NCI-H446 (cell line): ENCODE measurements around the gene ZNF689.
"Not testable (repeated sequence)": the region's sequence is repeated elsewhere in the genome, so short reads cannot be mapped to it uniquely, and the experiment has no call there.

Experiments used
- DNase-seq, 2 experiments: peaks; one replicate each; lab custom pipeline; 2025; lab: John Stamatoyannopoulos, UW

The ZNF689 gene

GRCh38 chr16:30600215-30600614 lies 10.0 kb downstream of the ZNF689 start:
- no peak for DNase-seq

DNA sequence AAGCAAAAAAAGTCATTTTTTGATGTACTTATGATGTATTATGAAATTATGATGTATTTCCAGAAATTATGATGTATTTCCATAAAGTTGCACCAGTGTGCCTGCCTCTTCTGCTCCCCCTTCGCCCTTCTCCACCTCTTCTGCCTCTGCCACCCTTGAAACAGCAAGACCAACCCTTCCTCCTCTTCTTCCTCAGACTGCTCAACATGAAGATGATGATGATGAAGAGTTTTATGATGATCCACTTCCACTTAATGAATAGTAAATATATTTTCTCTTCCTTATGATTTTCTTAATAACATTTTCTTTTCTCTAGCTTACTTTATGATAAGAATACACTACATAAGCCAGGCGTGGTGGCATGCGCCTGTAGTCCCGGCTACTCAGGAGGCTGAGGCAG lies 17.3 kb downstream of the ZNF689 start:
- no peak for DNase-seq

GRCh38 chr16:30590869-30591268 lies 19.3 kb downstream of the ZNF689 start:
- DNase-seq = not testable (repeated sequence)

DNA sequence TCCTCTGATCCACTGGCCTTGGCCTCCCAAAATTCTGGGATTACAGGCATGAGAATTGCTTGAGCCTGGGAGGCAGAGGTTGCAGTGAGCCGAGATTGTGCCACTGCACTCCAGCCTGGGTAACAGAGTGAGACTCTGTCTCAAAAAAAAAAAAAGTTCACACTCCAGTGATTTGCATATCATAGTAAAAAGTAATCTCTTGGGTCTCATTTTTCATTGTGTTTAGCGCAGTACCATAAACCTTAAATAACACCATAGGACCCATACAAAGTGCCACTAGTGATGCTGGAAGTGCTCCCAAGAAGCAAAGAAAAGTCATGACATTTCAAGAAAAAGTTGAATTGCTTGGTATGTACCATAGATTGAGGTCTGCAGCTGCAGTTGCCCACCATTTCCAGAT lies 20.6 kb downstream of the ZNF689 start:
- not testable (repeated sequence) for DNase-seq

- no peak for DNase-seq
Measured at GRCh38 chr16:30588651-30589050, 21.5 kb downstream of the ZNF689 start.

- DNase-seq = peak; percentile 98 to 99
Measured at GRCh38 chr16:30585400-30586191, 24.6 kb downstream of the ZNF689 start, which contains the start of gene ZNF785. Gene ZNF785, minus strand, starts transcription at chr16:30585697. Its CDS starts 86 bp downstream, at chr16:30585611.

DNA sequence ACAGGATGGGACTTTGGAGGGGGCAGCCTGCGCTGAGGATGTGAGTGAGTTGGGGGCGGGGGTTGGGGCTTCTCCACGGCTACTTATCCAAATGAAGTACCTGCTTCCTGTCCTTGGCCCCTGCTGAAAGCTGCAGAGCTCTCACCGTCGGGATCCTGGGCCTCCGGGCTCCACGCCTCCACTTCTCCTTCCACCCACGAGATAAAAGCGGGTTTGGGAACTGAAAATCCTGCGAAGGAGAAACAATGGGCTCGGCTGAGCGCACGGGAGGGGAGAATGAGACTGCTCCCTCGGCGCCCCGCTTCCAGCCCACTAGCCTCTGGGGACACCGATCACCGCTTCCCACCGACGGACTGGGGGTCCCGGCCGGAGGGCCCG lies 25.2 kb downstream of the ZNF689 start:
- no peak for DNase-seq

DNA sequence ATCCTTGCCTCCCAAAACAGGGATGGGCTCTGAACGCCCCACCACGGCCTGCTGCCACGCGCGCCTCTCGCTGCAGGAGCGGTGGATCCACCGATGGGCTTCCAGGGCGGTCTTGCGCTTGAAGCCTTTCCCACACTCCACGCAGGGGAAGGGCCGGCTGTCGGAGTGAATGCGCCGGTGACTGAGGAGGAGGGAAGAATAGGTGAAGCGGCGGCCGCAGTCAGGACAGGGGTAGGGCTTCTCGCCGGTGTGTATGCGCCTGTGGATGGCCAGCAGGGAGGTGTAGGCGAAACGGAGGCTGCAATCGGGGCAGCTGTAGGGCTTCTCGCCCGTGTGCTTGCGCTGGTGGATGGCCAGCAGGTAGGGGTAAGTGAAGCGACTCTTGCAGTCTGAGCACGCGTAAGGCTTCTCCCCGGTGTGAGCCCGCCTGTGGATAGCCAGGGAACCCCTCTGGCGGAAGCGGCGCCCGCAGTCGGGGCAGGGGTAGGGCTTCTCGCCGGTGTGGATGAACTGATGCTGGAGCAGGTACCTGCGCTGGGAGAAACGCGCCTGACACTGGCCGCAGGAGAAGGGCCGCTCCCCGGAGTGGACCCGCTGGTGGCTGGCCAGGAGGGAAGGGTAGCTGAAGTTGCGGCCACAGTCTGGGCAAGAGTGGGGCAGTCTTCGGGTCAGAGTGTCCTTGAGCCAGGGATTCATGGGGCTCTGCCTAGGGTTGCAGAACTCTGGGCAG lies 27.4 kb downstream of the ZNF689 start:
- DNase-seq = no peak

DNA sequence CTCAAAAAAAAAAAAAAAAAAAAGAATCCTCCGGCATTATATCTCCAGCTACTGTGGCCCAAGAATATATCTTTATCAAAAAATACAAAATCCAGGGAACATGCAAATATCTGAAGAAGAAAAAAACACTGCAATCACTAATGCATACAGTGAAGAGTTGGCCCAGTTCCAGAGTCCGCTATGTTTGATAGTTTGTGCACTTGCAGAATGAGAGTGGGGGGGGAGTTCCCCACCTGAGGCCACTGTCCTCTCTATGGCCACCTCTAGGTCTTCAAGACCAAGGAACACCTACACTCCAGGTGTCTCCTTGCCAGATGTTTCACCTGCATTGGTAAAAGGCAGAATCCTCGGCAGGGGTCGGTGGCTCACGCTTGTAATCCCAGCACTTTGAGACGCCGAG lies 28.7 kb downstream of the ZNF689 start:
- no peak for DNase-seq

DNA sequence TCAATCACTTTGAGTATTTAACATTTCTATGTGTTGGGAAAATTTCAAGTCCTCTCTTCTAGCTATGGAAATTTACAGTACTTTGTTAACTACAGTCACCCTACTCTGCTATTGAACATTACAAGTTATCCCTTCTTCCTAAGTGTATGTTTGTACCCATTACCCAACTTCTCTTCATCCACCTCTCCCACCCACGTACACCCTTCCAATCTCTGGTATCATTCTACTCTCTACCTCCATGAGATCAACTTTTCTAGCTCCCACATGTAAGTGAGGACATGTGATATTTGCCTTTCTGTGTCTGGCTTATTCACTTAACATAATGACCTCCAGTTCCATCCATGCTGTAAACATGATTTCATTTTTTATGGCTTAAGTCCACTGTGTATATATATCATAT lies 35.5 kb downstream of the ZNF689 start:
- DNase-seq = no peak

GRCh38 chr16:30571445-30572322 lies 38.5 kb downstream of the ZNF689 start, which contains the start of gene ZNF688:
Gene ZNF688, minus strand, starts transcription at chr16:30571714. Its CDS starts 85 bp downstream, at chr16:30571629.
- peak; percentile 87 to 95 for DNase-seq

GRCh38 chr16:30570636-30571444 lies 39.3 kb downstream of the ZNF689 start:
- no peak for DNase-seq

GRCh38 chr16:30569746-30570635 lies 40.2 kb downstream of the ZNF689 start:
- no peak for DNase-seq

- no peak for DNase-seq
Measured at GRCh38 chr16:30569281-30569680, 40.9 kb downstream of the ZNF689 start.

- DNase-seq = no peak
Measured at GRCh38 chr16:30567991-30568638, 42.1 kb downstream of the ZNF689 start.

DNA sequence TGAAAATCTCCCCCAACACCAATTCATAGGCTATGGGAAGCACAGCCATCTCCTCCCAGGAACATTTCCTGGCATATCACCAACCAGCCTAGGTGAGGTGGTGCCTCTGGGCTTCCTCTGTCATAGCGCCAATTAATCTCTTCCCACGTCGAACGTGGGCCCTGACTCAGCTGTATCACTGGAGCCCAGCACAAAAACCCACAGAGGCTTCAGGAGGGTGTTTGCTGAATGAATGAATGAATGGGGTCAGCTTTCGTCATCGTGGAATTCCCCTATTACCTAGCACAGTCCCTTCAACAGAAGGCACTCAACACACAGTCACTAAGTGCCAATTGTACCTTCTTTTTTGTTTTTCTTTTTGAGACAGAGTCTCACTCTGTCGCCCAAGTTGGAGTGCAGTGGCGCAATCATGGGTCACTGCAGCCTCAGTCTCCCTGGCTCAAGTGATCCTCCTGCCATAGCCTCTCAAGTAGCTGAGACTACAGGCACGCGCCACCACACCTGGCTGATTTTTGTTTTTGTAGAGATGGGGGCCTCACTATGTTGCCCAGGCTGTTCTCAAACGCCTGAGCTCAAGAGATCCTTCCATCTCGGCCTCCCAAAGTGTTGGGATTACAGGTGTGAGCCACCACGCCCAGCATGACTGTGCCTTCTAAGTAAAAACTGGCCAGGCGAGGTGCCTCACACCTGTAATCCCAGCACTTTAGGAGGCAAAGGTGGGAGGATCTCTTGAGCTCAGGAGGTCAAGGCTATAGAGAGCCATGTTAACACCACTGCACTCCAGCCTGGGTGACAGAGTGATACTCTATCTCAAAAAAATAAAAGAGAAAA lies 42.8 kb downstream of the ZNF689 start:
- no peak for DNase-seq

- no peak for DNase-seq
Measured at GRCh38 chr16:30566531-30566930, 43.7 kb downstream of the ZNF689 start.

DNA sequence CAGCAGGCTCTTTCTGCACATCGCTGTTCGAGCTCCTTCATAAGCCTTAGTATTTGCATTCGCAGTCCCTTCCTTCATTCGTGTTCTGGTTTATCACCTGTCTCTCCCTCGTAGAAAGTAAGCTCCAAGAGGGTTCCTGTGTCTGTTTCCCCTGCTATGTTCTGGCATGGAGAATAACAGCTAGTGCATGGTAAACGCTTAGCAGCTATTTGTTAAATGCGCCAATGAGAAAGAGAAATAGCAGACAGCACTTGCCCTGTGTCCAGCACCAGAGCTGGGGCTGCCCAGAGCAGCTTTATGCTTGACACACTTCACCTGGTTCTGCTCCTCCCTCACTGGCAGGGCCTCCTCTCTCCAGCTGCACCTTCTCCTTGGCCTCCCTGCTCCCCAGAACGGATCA lies 44.2 kb downstream of the ZNF689 start:
- DNase-seq = no peak

DNA sequence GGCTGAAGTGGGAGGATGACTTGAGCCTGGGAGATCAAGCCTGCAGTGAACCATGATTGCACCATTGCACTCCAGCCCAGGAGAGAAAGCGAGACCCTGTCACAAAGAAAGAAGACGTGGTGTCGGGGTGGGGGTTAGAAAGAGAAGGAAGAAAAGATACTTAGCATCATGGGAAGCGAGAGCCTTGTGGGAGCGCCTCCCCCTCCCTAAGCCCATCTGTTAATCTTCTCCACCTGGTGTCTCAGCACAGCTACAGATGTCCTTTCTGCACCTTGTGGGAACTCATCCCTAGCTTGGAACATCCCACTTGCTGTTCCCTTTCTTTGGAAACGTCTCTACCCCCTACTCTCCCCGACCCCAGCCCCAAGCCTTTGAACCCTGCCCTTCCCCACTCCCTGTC lies 44.7 kb downstream of the ZNF689 start:
- no peak for DNase-seq
